NCI-H1105 (cell line): ENCODE results near the gene SH3BP5.

ENCODE experiments used
- DNase-seq: peaks from one replicate; lab custom pipeline; 2025; lab: John Stamatoyannopoulos, UW

The SH3BP5 gene

DNA sequence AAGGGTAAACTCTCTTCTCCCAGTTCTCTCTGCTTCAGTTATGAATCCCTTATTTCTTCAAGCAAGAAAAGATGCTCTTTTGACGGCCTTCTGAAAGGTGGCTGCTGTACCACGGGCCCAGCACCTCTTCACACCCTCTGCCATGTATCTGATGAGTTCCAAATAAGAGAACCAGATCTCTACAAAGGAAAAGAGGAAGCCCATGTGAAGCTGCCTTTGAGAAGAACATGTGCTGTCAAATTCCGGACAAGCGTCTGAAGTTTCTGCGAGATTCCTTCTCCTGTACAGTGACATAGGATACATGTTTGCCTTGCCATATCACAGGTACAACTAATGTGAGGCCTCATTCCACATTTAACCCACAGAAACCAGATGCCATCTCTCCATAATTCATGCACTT lies 59.2 kb downstream of the SH3BP5 start:
- no peak for DNase-seq

DNA sequence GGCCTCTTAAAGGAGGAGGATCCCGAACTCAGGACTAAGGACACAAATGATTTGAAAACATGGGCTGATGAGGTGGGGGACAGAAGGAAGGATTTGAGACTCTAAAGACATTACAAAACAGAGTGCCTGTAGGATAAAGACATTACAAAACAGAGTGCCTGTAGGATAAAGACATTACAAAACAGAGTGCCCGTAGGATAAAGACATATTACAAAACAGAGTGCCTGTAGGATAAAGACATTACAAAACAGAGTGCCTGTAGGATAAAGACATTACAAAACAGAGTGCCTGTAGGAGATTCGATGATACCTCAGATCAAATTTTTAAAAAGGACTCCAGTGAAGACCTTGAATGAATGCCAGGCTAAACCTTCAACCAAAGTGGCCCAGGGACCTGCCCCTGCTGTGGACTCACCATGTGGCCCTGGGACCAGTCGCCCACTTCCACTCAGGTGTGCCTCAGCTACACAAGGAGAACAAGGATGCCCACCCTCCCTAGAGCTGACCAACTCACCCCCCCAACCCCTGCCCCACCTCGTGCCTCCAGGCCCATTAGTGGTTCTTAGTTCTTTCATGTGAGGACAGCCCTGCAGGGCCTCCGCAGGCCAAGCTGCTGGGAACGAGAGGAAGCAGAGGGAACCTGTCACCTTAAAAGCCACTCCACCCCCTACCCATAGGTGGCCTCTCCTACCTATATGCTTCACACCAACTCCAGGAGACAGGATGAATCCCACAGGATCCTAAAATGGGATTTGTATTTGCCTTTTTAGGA lies 59.8 kb downstream of the SH3BP5 start:
- no peak for DNase-seq

GRCh38 chr3:15271785-15272381 lies 60.5 kb downstream of the SH3BP5 start:
- no peak for DNase-seq

- DNase-seq = no peak
Observed at GRCh38 chr3:15271030-15271429, 61.4 kb downstream of the SH3BP5 start.

- no peak for DNase-seq
Observed at GRCh38 chr3:15269091-15269989, 63.0 kb downstream of the SH3BP5 start.

DNA sequence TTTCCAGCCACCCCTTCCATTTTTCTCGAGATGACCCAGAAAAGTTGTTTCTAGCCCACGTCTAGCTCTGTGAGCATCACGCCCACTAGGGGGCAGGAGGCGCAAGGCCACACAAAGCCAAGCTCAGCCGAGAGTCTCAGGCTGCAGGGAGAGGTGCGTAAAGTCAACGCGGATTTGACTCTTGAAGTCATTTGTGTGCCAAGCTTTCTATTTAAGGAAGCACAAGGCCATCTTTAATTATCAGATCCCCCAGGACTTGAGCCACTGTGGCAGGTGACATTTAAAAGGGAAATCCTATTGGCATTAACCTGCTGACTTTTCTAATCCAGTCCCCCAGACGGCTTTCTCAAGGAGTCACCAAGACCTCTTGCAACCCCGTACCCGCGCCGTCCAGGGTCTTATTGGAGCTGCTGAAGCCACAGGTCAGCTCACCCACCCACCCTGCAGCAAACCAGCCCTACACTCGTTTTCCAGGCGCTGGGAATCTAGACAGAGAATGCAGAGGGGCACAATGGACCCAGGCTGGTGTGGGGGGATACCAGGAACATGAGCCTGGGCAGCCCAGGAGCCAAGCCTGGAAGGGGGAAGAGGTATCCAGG lies 64.3 kb downstream of the SH3BP5 start:
- peak; percentile 42 for DNase-seq

GRCh38 chr3:15267502-15267901 lies 64.9 kb downstream of the SH3BP5 start:
- no peak for DNase-seq

DNA sequence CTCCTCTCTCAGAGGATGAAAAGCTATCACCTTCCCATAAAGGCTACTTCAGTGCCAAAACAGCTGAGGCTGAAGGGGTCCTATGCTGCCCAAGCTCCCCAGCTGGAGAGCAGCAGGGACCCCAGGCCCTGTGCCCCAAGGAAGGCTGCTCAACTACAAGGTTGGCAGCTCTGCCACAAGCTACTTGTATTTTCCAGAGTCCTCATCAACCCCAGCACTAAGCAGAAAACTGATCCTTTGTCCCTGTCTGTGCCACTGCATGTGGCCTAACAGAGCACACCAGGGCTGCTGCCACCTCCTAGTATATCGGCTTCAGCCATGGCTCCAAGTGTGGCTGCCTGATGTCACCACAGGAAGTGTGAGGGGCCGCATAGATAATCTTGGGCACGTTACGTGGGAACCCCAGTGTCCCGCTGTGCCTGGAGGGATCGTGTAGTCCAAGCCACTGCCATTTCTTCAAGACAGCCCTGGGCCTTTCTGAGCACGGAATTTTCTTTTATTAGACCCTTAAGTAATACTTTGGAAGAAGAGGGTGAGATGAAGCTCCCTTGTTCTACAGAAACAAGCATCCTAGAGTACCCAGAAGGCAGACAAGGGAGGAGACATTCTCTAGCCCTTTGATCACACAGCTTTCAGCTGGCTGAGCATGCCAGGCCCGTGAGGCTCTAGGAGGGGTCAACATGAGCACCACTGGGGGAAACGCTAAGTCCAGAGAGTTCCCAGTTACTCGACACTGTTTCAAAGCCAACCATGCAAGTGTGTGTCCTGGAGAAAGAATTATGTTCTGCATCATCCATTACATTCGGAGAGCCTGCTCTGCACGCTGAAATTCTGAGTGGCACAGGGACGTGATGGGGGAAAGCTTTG lies 65.6 kb downstream of the SH3BP5 start:
- no peak for DNase-seq

- no peak for DNase-seq
Observed at GRCh38 chr3:15265655-15266509, 66.5 kb downstream of the SH3BP5 start.

DNA sequence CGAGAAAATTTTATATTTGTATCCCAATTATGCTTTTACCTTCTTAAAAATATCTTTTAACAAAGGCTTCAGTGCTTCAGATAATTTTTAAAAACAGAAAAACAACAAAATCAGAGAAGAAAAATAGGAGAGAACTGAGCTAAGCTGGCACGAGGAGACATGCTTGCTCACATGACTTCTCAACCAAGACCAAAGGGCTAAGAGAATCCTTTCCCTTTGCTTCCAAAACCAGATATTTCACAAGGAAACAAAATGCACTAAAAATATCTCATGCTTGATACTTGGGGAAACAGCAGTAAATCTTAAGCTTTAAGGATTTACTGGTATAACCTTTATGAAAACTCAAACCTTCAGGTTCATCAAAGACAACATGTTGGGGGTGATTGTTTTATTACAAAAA lies 67.9 kb downstream of the SH3BP5 start:
- no peak for DNase-seq

- no peak for DNase-seq
Observed at GRCh38 chr3:15263926-15264325, 68.5 kb downstream of the SH3BP5 start.

DNA sequence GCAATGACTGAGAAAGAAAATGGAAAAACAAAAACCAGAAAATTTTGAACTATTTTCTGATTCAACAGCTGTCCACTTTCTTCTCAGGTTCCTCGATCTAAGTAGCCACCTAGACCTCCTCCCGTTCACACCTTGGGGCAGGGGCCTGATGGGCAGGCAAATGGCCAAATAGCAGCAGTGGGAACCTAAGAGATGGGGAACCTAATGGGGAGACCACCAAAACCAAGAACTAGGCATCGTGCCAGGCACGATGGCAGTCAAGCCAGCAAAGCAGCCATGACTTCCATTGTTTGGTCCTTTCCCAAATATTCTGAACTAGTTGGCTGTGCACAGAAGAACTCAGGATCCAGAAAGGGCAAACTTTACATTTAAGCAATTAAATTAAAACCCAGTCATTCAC lies 69.3 kb downstream of the SH3BP5 start:
- DNase-seq = no peak

- no peak for DNase-seq
Observed at GRCh38 chr3:15262021-15262420, 70.4 kb downstream of the SH3BP5 start.

- DNase-seq = no peak
Observed at GRCh38 chr3:15261274-15261673, 71.1 kb downstream of the SH3BP5 start.

- DNase-seq = no peak
Observed at GRCh38 chr3:15260531-15260930, 71.9 kb downstream of the SH3BP5 start.

DNA sequence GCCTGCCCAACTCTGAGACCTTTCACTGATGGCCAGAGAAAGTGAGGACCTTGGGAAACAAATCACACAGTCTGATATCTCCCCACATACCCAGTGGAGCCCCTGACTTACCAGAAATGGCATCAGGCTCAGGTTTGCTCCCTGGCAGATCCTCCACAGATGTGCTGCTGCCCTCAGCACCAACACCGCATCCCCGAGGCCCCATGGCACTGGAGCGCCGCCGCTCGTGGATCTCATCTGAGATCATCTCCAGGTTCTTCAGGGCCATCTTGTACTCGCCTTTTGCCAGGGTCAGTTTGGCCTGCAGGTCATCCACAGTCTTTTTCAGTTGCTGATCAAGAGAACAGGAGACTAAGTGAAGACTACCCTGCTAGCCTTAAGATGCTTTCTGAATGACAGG lies 73.7 kb downstream of the SH3BP5 start:
- no peak for DNase-seq

- DNase-seq = no peak
Observed at GRCh38 chr3:15256861-15257341, 75.5 kb downstream of the SH3BP5 start.

DNA sequence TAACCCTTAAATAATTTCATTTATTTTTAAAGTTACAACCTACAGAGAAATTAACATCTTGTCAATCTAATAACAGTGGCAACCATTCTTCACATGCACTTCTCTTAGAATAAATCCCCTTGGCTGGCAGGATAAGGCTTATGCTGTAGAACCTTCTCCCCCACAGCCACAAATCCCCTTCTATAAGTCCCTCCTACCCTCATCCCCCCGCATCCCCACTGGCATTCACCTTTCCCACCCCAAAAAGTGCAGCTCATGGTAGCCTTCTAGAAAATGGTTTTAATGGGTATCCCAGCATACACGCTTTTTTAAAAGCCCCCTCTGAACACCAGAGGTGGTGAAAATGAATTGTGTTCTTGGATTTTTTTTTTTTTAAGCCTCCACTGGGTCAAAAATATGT lies 77.2 kb downstream of the SH3BP5 start:
- no peak for DNase-seq

DNA sequence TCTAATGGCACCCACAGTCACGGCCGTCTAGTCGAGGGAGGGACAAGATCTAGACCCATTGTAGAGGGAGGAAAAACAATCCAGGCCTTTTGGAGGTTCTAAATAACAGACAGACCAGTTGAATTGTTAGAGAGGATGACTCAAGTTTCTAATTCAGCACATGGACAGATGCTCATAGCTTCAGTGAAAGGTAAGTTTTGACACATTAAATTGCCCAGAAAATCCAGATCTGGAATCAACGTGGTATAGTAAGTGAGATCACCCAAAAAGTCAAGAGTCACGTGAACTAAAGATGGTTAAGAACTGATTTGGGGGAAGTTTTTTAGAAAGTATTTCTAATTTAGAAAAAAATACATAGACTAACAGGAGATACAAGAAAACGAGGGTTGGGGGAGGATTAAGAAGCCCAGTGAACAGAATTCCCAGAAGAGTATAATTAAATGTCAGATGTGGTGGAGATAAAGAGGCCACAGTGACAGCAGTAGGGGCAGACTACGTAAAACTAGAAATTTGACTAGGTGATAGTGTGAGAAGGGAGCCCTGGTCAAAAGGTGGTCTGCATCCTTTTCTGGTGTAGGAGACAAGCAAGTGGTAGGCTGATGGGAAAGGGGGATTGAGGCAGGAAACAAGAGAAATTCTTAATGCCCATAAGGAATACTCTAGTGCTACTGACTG lies 79.2 kb downstream of the SH3BP5 start:
- no peak for DNase-seq

DNA sequence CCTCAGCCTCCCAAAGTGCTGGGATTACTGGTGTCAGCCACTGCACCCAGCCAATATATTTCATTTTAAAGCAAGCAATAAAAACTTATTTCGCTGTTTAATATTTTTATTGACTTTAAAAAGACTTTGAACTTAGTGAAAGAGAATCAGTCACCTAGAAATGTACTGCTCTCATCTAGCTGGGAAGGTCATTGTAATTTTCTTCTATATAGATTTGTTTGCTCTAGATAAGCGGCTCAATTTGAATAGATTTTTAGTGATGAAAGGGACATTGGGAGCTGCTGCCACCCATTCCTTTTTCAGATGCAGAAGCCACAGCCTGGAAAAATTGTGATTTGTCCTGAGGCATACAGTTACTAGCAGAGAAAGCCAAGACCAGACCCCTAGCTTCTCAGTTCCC lies 86.2 kb downstream of the SH3BP5 start:
- DNase-seq = no peak
